ENCODE results near the gene RIPPLY1.

The RIPPLY1 gene

DNA sequence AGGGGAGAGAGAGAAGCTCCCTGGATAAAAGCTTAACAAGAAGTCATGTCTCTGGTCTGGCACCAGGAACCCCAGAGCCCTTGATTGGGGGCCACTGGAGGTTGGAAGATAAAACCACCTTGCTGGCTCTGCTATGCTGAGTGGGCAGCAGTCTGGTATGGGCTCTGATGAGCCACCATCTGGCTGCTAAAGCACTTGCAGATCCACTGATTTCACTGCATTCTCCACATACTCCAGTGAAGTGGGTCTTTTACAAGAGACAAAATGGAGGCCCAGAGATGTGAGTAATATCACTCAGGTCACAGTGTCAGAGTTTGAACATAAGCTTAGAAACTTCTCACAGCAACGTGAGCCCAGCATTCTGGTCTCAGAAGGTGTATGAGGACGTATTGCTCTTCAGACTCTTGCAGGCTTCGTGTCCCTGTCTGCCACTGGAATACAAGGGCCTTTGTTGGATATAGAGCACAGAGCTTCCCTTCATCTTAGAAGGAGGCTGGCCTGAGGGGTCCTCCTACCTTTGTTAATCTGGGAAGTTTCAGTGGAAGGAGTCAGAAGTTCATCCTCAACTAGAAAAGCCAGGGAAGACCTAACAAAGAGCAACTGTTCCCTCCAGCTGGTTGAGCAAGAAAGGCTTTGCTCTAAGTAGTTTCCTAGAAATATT, 28.8 kb upstream of the RIPPLY1 start:
- TF ChIP-seq ZNF146 (tag by site-specific recombination; IDR thresholded peaks at IDR 0.05) (no peak), ZNF175 (tag by site-specific recombination; IDR thresholded peaks at IDR 0.05) (no peak), SP7 (tag by site-specific recombination; IDR thresholded peaks at IDR 0.05) (no peak), ZNF623 (tag by site-specific recombination; IDR thresholded peaks at IDR 0.05) (no peak), ZNF23 (tag by site-specific recombination; IDR thresholded peaks at IDR 0.05; ENCODE audit: borderline replicate concordance) (no peak), BCL11B (tag by site-specific recombination; IDR thresholded peaks at IDR 0.05; ENCODE audit: low read depth) (no peak), ZNF202 (tag by site-specific recombination; IDR thresholded peaks at IDR 0.05; ENCODE audit: borderline replicate concordance) (no peak), ZNF777 (tag by site-specific recombination; IDR thresholded peaks at IDR 0.05; ENCODE audit: borderline replicate concordance) (no peak), ZNF701 (tag by site-specific recombination; IDR thresholded peaks at IDR 0.05) (no peak)
- TF ChIP-seq, protein P1, sequence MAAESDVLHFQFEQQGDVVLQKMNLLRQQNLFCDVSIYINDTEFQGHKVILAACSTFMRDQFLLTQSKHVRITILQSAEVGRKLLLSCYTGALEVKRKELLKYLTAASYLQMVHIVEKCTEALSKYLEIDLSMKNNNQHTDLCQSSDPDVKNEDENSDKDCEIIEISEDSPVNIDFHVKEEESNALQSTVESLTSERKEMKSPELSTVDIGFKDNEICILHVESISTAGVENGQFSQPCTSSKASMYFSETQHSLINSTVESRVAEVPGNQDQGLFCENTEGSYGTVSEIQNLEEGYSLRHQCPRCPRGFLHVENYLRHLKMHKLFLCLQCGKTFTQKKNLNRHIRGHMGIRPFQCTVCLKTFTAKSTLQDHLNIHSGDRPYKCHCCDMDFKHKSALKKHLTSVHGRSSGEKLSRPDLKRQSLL (tag by site-specific recombination; IDR thresholded peaks at IDR 0.05), result no peak
- Histone ChIP-seq H3K4me3 (ENCODE audit: low read depth, low read length) (no peak overlapping the region), H3K9me3 (ENCODE audit: control insufficient read depth, insufficient read depth, low read depth, low read length) (no peaks in the 10 kb centered on the region), H3K4me1 (ENCODE audit: control insufficient read depth, insufficient read depth, low read length) (no peaks in the 10 kb centered on the region), H3K27ac (ENCODE audit: extremely low read depth, low read depth, low read length) (no peak overlapping the region), H3K36me3 (ENCODE audit: control insufficient read depth in 2 of 2, insufficient read depth in 1 of 2, low read length in 2 of 2) (peaks cover 0 to 9% of the 10 kb centered on the region in 2 experiments; a peak in 1 of 3 replicates)
- ChIA-PET POLR2A (no interaction called here), CTCF (interaction anchor here (0.5 to 2.6 kb wide), 4 partner anchors 26 to 84 kb away, joined by 3 to 7 read pairs (median 4); no protein-coding TSS in a partner anchor)

DNA sequence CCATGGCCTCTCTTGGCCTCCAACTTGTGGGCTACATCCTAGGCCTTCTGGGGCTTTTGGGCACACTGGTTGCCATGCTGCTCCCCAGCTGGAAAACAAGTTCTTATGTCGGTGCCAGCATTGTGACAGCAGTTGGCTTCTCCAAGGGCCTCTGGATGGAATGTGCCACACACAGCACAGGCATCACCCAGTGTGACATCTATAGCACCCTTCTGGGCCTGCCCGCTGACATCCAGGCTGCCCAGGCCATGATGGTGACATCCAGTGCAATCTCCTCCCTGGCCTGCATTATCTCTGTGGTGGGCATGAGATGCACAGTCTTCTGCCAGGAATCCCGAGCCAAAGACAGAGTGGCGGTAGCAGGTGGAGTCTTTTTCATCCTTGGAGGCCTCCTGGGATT, 25.1 kb upstream of the RIPPLY1 start:
- ChIA-PET POLR2A (no interaction called here), CTCF (no interaction called here)
- no peak overlapping the region for H3K4me3 ChIP-seq (ENCODE audit: low read depth, low read length)
- H3K36me3 ChIP-seq (ENCODE audit: control insufficient read depth in 2 of 2, insufficient read depth in 1 of 2, low read length in 2 of 2), result no peaks in the 10 kb centered on the region
- H3K27ac ChIP-seq (ENCODE audit: extremely low read depth, low read depth, low read length), result no peak overlapping the region
- H3K9me3 ChIP-seq (ENCODE audit: control insufficient read depth, insufficient read depth, low read depth, low read length), result no peaks in the 10 kb centered on the region
- H3K4me1 ChIP-seq (ENCODE audit: control insufficient read depth, insufficient read depth, low read length), result no peaks in the 10 kb centered on the region
- TF ChIP-seq ZNF404 (tag by site-specific recombination; IDR thresholded peaks at IDR 0.05), result no peak
- TF ChIP-seq YY2 (tag by site-specific recombination; IDR thresholded peaks at IDR 0.05), result no peak
- TF ChIP-seq, protein P2, sequence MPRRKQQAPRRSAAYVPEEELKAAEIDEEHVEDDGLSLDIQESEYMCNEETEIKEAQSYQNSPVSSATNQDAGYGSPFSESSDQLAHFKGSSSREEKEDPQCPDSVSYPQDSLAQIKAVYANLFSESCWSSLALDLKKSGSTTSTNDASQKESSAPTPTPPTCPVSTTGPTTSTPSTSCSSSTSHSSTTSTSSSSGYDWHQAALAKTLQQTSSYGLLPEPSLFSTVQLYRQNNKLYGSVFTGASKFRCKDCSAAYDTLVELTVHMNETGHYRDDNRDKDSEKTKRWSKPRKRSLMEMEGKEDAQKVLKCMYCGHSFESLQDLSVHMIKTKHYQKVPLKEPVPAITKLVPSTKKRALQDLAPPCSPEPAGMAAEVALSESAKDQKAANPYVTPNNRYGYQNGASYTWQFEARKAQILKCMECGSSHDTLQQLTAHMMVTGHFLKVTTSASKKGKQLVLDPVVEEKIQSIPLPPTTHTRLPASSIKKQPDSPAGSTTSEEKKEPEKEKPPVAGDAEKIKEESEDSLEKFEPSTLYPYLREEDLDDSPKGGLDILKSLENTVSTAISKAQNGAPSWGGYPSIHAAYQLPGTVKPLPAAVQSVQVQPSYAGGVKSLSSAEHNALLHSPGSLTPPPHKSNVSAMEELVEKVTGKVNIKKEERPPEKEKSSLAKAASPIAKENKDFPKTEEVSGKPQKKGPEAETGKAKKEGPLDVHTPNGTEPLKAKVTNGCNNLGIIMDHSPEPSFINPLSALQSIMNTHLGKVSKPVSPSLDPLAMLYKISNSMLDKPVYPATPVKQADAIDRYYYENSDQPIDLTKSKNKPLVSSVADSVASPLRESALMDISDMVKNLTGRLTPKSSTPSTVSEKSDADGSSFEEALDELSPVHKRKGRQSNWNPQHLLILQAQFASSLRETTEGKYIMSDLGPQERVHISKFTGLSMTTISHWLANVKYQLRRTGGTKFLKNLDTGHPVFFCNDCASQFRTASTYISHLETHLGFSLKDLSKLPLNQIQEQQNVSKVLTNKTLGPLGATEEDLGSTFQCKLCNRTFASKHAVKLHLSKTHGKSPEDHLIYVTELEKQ (tag by site-specific recombination; IDR thresholded peaks at IDR 0.05; ENCODE audit: borderline replicate concordance), result no peak
- no peak for TF ChIP-seq ZFP37 (tag by site-specific recombination; IDR thresholded peaks at IDR 0.05)
- TF ChIP-seq ZNF214 (tag by site-specific recombination; IDR thresholded peaks at IDR 0.05; ENCODE audit: borderline replicate concordance), result no peak
- TF ChIP-seq KLF10 (tag by site-specific recombination; IDR thresholded peaks at IDR 0.05), result no peak
- TF ChIP-seq, protein P3, sequence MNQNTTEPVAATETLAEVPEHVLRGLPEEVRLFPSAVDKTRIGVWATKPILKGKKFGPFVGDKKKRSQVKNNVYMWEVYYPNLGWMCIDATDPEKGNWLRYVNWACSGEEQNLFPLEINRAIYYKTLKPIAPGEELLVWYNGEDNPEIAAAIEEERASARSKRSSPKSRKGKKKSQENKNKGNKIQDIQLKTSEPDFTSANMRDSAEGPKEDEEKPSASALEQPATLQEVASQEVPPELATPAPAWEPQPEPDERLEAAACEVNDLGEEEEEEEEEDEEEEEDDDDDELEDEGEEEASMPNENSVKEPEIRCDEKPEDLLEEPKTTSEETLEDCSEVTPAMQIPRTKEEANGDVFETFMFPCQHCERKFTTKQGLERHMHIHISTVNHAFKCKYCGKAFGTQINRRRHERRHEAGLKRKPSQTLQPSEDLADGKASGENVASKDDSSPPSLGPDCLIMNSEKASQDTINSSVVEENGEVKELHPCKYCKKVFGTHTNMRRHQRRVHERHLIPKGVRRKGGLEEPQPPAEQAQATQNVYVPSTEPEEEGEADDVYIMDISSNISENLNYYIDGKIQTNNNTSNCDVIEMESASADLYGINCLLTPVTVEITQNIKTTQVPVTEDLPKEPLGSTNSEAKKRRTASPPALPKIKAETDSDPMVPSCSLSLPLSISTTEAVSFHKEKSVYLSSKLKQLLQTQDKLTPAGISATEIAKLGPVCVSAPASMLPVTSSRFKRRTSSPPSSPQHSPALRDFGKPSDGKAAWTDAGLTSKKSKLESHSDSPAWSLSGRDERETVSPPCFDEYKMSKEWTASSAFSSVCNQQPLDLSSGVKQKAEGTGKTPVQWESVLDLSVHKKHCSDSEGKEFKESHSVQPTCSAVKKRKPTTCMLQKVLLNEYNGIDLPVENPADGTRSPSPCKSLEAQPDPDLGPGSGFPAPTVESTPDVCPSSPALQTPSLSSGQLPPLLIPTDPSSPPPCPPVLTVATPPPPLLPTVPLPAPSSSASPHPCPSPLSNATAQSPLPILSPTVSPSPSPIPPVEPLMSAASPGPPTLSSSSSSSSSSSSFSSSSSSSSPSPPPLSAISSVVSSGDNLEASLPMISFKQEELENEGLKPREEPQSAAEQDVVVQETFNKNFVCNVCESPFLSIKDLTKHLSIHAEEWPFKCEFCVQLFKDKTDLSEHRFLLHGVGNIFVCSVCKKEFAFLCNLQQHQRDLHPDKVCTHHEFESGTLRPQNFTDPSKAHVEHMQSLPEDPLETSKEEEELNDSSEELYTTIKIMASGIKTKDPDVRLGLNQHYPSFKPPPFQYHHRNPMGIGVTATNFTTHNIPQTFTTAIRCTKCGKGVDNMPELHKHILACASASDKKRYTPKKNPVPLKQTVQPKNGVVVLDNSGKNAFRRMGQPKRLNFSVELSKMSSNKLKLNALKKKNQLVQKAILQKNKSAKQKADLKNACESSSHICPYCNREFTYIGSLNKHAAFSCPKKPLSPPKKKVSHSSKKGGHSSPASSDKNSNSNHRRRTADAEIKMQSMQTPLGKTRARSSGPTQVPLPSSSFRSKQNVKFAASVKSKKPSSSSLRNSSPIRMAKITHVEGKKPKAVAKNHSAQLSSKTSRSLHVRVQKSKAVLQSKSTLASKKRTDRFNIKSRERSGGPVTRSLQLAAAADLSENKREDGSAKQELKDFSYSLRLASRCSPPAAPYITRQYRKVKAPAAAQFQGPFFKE (tag by site-specific recombination; IDR thresholded peaks at IDR 0.05; ENCODE audit: borderline replicate concordance), result no peak
- TF ChIP-seq, protein P4, sequence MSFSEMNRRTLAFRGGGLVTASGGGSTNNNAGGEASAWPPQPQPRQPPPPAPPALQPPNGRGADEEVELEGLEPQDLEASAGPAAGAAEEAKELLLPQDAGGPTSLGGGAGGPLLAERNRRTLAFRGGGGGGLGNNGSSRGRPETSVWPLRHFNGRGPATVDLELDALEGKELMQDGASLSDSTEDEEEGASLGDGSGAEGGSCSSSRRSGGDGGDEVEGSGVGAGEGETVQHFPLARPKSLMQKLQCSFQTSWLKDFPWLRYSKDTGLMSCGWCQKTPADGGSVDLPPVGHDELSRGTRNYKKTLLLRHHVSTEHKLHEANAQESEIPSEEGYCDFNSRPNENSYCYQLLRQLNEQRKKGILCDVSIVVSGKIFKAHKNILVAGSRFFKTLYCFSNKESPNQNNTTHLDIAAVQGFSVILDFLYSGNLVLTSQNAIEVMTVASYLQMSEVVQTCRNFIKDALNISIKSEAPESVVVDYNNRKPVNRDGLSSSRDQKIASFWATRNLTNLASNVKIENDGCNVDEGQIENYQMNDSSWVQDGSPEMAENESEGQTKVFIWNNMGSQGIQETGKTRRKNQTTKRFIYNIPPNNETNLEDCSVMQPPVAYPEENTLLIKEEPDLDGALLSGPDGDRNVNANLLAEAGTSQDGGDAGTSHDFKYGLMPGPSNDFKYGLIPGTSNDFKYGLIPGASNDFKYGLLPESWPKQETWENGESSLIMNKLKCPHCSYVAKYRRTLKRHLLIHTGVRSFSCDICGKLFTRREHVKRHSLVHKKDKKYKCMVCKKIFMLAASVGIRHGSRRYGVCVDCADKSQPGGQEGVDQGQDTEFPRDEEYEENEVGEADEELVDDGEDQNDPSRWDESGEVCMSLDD (tag by site-specific recombination; IDR thresholded peaks at IDR 0.05), result no peak
- TF ChIP-seq ZNF423 (tag by site-specific recombination; IDR thresholded peaks at IDR 0.05), result no peak
- TF ChIP-seq WT1 (tag by site-specific recombination; IDR thresholded peaks at IDR 0.05), result no peak
- TF ChIP-seq ZNF561 (tag by site-specific recombination; IDR thresholded peaks at IDR 0.05; ENCODE audit: borderline replicate concordance), result no peak
- TF ChIP-seq ZNF155 (tag by site-specific recombination; IDR thresholded peaks at IDR 0.05), result no peak
